Activated CD8-positive, alpha-beta memory T cell treated with anti-CD3 and anti-CD28 coated beads, Interleukin-2, amount 50 U/mL, for 48 hours (primary cell): ENCODE data around the gene PID1.

Experiments used
- DNase-seq: peaks from one replicate; pipeline ENCODE4 v3.0.0-alpha.2; 2020

The PID1 gene

GRCh38 chr2:228987441-228988155, 283.5 kb downstream of the PID1 start:
- DNase-seq, result no peak

DNA sequence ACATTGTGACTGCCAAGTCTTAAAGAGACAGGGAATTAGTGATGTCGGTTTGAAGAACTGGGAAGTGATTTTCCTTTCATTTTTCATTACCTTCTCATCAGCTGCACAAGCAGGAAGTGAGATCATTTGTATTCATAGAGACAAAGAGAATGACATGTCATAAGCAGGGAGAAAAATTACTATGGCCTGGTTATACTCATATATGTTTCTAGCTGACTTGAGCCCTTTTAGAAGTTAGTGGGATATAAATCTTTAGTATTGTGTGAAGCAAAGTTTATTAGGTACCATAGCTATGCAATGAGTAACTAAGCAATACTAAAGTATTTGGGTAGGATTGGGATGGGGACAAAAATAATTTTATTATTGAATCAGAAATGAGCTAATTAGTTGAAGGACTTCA, 284.1 kb downstream of the PID1 start:
- DNase-seq, result no peak

GRCh38 chr2:228983700-228984099, 287.4 kb downstream of the PID1 start:
- no peak for DNase-seq

DNA sequence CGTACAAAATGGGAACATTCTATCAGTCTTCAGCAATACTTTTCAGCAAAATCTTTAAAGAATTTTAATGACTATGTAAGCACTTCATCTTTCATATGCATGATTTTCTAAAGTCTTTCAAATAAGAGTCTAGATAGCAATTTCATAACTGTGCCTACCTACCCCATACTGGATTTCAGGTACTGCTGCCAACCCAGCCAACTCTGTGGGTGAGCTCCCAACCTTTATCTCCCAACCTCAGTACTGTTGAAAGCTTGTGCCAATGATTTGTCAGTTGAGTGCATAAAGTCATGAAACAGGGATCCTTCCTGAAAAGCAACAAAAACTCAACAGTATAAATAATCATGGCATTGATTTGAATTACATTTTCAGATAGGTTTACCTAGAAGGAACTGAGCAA, 296.9 kb downstream of the PID1 start:
- no peak for DNase-seq
